ENCODE data around the gene TRIM41.

- TF ChIP-seq CTCF (IDR thresholded peaks at IDR 0.05; ENCODE audit: insufficient read depth, low read length, poor library complexity, severe bottlenecking): no peak
- TF ChIP-seq EZH2phosphoT487 (conservative IDR thresholded peaks at IDR 0.05; ENCODE audit: low read length): no peak
These were observed 1.1 kb upstream of the TRIM41 start for GRCh38 chr5:181221792-181222629.

Measured in SU-DHL-6 (cell line).